Ovary (tissue), 3 donors: ENCODE measurements around the gene NEURL1B.

Source experiments
- CTCF ChIP-seq, 3 donors: fragments of 450-650 bp in 2 of 3; fragments of 200-600 bp in 1 of 3; IDR thresholded peaks; one replicate each; pipeline versions ENCODE4 v1.5.1 to v1.8.0; 2016 to 2022; ENCODE audit warnings: antibody characterized with exemption in 3 of 3, mild to moderate bottlenecking in 1 of 3
- EP300 ChIP-seq: sonication (generic); formaldehyde crosslinking; IDR thresholded peaks from one replicate; pipeline ENCODE4 v1.6.1; 2017; ENCODE audit warnings: antibody characterized with exemption
- POLR2A ChIP-seq: fragments of 450-650 bp; IDR thresholded peaks from one replicate; pipeline ENCODE4 v1.6.1; 2017; ENCODE audit warnings: antibody characterized with exemption, mild to moderate bottlenecking, moderate library complexity
- donor health status: DM: no; HTN: no; CAD: no.

- no peak for TF ChIP-seq CTCF (IDR thresholded peaks at IDR 0.05)
- TF ChIP-seq EP300 = no peak
- no peak for TF ChIP-seq POLR2A
Measured at GRCh38 chr5:172632346-172633092, 8.5 kb upstream of the NEURL1B start.
